ENCODE results near the gene PRKD2. TPM values are rescaled to one million over a fixed set of nuclear protein-coding genes. Genes with fewer than 3 reads are reported as not detected.

The PRKD2 gene
- total RNA-seq, 1 experiment from 2014 or later: 45.4 TPM

- H3K4me1 Mint-ChIP-seq (ENCODE audit: low read depth, unreplicated experiment): peaks cover 16% of the 10 kb centered on the region
- H3K4me3 Mint-ChIP-seq (ENCODE audit: unreplicated experiment): no peak overlapping the region
- peaks cover 7% of the 10 kb centered on the region for H3K36me3 ChIP-seq (ENCODE audit: control insufficient read depth, insufficient read depth, low read length)
- intact Hi-C loops (cut with micrococcal nuclease; ENCODE audit: unreplicated experiment): no loop called here
- peaks cover 80% of the 10 kb centered on the region for H3K36me3 Mint-ChIP-seq (ENCODE audit: insufficient read depth, unreplicated experiment)
- CTCF ChIA-PET: interaction anchor here (0.5 to 1.0 kb wide), 4 partner anchors 10 to 684 kb away, joined by 3 to 4 read pairs (median 3); no protein-coding TSS in a partner anchor
- H3K9me3 ChIP-seq: no peaks in the 10 kb centered on the region
- no peak overlapping the region for H3K4me3 ChIP-seq (ENCODE audit: low read depth, low read length)
- no peaks in the 10 kb centered on the region for H3K4me1 ChIP-seq
- no peak overlapping the region for H3K27ac Mint-ChIP-seq (ENCODE audit: unreplicated experiment)
- no TSS peak for BruUV-seq (replicated peaks)
- no peaks in the 10 kb centered on the region for H3K27me3 Mint-ChIP-seq (ENCODE audit: insufficient read depth, unreplicated experiment)
- no peak for TF ChIP-seq CTCF (IDR thresholded peaks at IDR 0.05; ENCODE audit: insufficient read depth in 1 of 2, low read depth in 1 of 2, low read length in 1 of 2, severe bottlenecking in 1 of 2, unreplicated experiment in 1 of 2)
- DNase-seq: no peak
- H3K27me3 ChIP-seq (replicated peaks; ENCODE audit: control insufficient read depth, insufficient read depth, low read length): no peaks in the 10 kb centered on the region
- POLR2A ChIA-PET: no interaction called here
- H3K9me3 Mint-ChIP-seq (ENCODE audit: unreplicated experiment): no peaks in the 10 kb centered on the region
Observed at GRCh38 chr19:46739290-46739771, 22.4 kb upstream of the PRKD2 start.

- no TSS peak for BruUV-seq (replicated peaks)
- TF ChIP-seq CTCF (IDR thresholded peaks at IDR 0.05; ENCODE audit: insufficient read depth in 1 of 2, low read depth in 1 of 2, low read length in 1 of 2, severe bottlenecking in 1 of 2, unreplicated experiment in 1 of 2): no peak
- no peak overlapping the region for H3K4me3 ChIP-seq (ENCODE audit: low read depth, low read length)
Observed at GRCh38 chr19:46737761-46738171, 20.9 kb upstream of the PRKD2 start.

GRCh38 chr19:46737298-46737654 is 20.4 kb upstream of the PRKD2 start:
- POLR2A ChIA-PET: no interaction called here
- Mint-ChIP-seq H3K36me3 (ENCODE audit: insufficient read depth, unreplicated experiment) (peaks cover 85% of the 10 kb centered on the region), H3K4me3 (ENCODE audit: unreplicated experiment) (no peak overlapping the region), H3K27me3 (ENCODE audit: insufficient read depth, unreplicated experiment) (no peaks in the 10 kb centered on the region), H3K9me3 (ENCODE audit: unreplicated experiment) (no peaks in the 10 kb centered on the region), H3K27ac (ENCODE audit: unreplicated experiment) (peak overlapping the region; percentile 8), H3K4me1 (ENCODE audit: low read depth, unreplicated experiment) (peaks cover 10% of the 10 kb centered on the region)
- intact Hi-C loops (cut with micrococcal nuclease; ENCODE audit: unreplicated experiment): no loop called here
- Histone ChIP-seq H3K4me1 (no peaks in the 10 kb centered on the region), H3K36me3 (ENCODE audit: control insufficient read depth, insufficient read depth, low read length) (peaks cover 12% of the 10 kb centered on the region), H3K4me3 (ENCODE audit: low read depth, low read length) (no peak overlapping the region), H3K9me3 (no peaks in the 10 kb centered on the region), H3K27me3 (replicated peaks; ENCODE audit: control insufficient read depth, insufficient read depth, low read length) (no peaks in the 10 kb centered on the region)
- TF ChIP-seq CTCF (IDR thresholded peaks at IDR 0.05; ENCODE audit: insufficient read depth in 1 of 2, low read depth in 1 of 2, low read length in 1 of 2, severe bottlenecking in 1 of 2, unreplicated experiment in 1 of 2): no peak
- CTCF ChIA-PET: interaction anchor here (0.6 to 0.9 kb wide), 2 partner anchors 23 to 103 kb away, joined by 3 to 7 read pairs; no protein-coding TSS in a partner anchor
- BruUV-seq (replicated peaks): no TSS peak
- DNase-seq: no peak

More at GRCh38 chr19:46737761-46738171, 20.9 kb upstream of the PRKD2 start:
- Histone ChIP-seq H3K36me3 (ENCODE audit: control insufficient read depth, insufficient read depth, low read length) (peaks cover 12% of the 10 kb centered on the region), H3K27me3 (replicated peaks; ENCODE audit: control insufficient read depth, insufficient read depth, low read length) (no peaks in the 10 kb centered on the region), H3K9me3 (no peaks in the 10 kb centered on the region), H3K4me1 (no peaks in the 10 kb centered on the region)
- intact Hi-C loops (cut with micrococcal nuclease; ENCODE audit: unreplicated experiment): no loop called here
- ChIA-PET CTCF (interaction anchor here (0.6 to 0.9 kb wide), 2 partner anchors 23 to 103 kb away, joined by 3 to 7 read pairs; no protein-coding TSS in a partner anchor), POLR2A (no interaction called here)
- H3K9me3 Mint-ChIP-seq (ENCODE audit: unreplicated experiment): no peaks in the 10 kb centered on the region
- H3K4me1 Mint-ChIP-seq (ENCODE audit: low read depth, unreplicated experiment): peaks cover 10% of the 10 kb centered on the region
- H3K27me3 Mint-ChIP-seq (ENCODE audit: insufficient read depth, unreplicated experiment): no peaks in the 10 kb centered on the region
- H3K27ac Mint-ChIP-seq (ENCODE audit: unreplicated experiment): peak overlapping the region; percentile 8
- H3K4me3 Mint-ChIP-seq (ENCODE audit: unreplicated experiment): no peak overlapping the region
- H3K36me3 Mint-ChIP-seq (ENCODE audit: insufficient read depth, unreplicated experiment): peaks cover 86% of the 10 kb centered on the region
- no peak for DNase-seq
